Measurements from ENCODE around the gene FAM98A. TPM values are rescaled to one million over a fixed set of nuclear protein-coding genes. Genes with fewer than 3 reads are reported as not detected.

Gene FAM98A
- total RNA-seq, 1 experiment from 2014 or later = 69.0 TPM

DNA sequence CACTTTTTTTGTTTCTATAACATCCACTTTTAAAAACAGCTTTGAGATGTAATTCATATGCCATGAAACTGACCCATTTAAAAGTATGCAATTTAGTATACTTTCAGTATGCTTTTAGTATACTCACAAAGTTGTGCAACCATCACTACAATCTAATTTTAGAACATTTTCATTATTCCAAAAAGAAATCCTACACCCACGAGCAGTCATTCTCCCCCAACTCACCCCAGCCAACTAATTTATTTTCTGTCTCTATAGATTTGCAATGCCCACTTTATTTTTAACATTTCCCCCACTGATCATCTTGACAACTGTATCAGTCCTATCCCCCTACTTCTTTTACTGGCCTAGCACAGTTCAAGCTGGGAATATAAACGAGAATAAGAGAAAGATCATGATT is 39.1 kb downstream of the FAM98A start:
- BruUV-seq (replicated peaks) = no TSS peak
- POLR2A ChIA-PET = no interaction called here

DNA sequence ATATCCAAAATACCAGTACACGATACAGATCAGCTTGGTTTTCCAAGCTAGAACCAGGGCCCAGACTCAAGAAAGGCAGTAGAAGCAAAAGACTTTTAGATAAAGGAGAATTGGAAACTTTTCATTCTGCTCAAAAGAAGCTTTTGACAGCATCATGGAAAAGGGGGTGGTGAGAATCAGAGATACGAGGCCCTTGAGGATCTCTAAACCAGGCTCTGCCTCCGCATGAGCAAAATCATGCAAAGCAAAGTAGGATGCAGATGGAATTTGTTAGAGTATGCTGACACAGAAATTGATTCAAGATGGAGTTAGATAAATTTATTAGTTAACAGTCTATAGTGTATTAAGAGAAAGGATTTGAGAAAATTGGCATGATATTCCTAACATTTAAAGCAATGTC is 39.8 kb downstream of the FAM98A start:
- no TSS peak for BruUV-seq (replicated peaks)
- Mint-ChIP-seq H3K27ac (ENCODE audit: low read depth, unreplicated experiment) (no peak overlapping the region), H3K4me1 (ENCODE audit: insufficient read depth, unreplicated experiment) (no peaks in the 10 kb centered on the region), H3K4me3 (ENCODE audit: unreplicated experiment) (no peak overlapping the region), H3K36me3 (ENCODE audit: insufficient read depth, unreplicated experiment) (peaks cover 8% of the 10 kb centered on the region), H3K9me3 (ENCODE audit: unreplicated experiment) (no peaks in the 10 kb centered on the region), H3K27me3 (ENCODE audit: insufficient read depth, unreplicated experiment) (no peaks in the 10 kb centered on the region)
- ChIA-PET POLR2A (no interaction called here), CTCF (no interaction called here)
- TF ChIP-seq, protein P1, sequence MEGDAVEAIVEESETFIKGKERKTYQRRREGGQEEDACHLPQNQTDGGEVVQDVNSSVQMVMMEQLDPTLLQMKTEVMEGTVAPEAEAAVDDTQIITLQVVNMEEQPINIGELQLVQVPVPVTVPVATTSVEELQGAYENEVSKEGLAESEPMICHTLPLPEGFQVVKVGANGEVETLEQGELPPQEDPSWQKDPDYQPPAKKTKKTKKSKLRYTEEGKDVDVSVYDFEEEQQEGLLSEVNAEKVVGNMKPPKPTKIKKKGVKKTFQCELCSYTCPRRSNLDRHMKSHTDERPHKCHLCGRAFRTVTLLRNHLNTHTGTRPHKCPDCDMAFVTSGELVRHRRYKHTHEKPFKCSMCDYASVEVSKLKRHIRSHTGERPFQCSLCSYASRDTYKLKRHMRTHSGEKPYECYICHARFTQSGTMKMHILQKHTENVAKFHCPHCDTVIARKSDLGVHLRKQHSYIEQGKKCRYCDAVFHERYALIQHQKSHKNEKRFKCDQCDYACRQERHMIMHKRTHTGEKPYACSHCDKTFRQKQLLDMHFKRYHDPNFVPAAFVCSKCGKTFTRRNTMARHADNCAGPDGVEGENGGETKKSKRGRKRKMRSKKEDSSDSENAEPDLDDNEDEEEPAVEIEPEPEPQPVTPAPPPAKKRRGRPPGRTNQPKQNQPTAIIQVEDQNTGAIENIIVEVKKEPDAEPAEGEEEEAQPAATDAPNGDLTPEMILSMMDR (IDR thresholded peaks at IDR 0.05; ENCODE audit: unreplicated experiment) = no peak
- intact Hi-C loops (cut with micrococcal nuclease) = no loop called here
- DNase-seq (ENCODE audit: unreplicated experiment) = no peak

More for the DNA sequence above, 39.1 kb downstream of the FAM98A start:
- Mint-ChIP-seq H3K4me1 (ENCODE audit: insufficient read depth, unreplicated experiment) (no peaks in the 10 kb centered on the region), H3K27ac (ENCODE audit: low read depth, unreplicated experiment) (no peak overlapping the region), H3K36me3 (ENCODE audit: insufficient read depth, unreplicated experiment) (peaks cover 8% of the 10 kb centered on the region), H3K9me3 (ENCODE audit: unreplicated experiment) (no peaks in the 10 kb centered on the region), H3K27me3 (ENCODE audit: insufficient read depth, unreplicated experiment) (no peaks in the 10 kb centered on the region), H3K4me3 (ENCODE audit: unreplicated experiment) (no peak overlapping the region)
- CTCF ChIA-PET = interaction anchor here (1.0 kb wide), 1 partner anchor 23 kb away, joined by 4 read pairs; no protein-coding TSS in a partner anchor
- TF ChIP-seq, protein P1 (IDR thresholded peaks at IDR 0.05; ENCODE audit: unreplicated experiment) = no peak
- DNase-seq (ENCODE audit: unreplicated experiment) = no peak
- intact Hi-C loops (cut with micrococcal nuclease) = no loop called here

DNA sequence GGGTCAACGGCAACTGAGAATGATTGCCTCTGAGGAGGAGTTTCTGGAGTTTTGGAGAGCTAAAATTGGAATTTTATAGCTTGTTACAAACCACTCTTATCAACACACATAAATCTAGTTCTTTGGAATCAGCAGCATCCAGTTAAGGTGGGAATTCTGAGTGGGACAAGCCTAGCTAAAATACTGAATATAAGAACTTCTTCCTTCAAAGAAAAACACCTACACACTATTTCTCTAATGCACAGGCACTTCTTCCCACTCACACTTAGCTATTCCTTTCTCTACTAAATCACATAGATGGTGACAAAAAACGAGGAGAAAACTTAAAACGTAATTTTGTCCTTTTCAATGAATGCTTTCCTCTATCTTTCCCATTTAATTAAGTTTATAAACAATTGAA is 43.4 kb downstream of the FAM98A start:
- H3K36me3 Mint-ChIP-seq (ENCODE audit: insufficient read depth, unreplicated experiment) = no peaks in the 10 kb centered on the region
- no peaks in the 10 kb centered on the region for H3K4me1 Mint-ChIP-seq (ENCODE audit: insufficient read depth, unreplicated experiment)
- no peak overlapping the region for H3K4me3 Mint-ChIP-seq (ENCODE audit: unreplicated experiment)
- ChIA-PET POLR2A (interaction anchor here (0.8 kb wide), 1 partner anchor 19 kb away, joined by 4 read pairs; no protein-coding TSS in a partner anchor), CTCF (interaction anchor here (0.7 to 1.2 kb wide), 4 partner anchors 48 to 161 kb away, joined by 3 to 6 read pairs (median 3); no protein-coding TSS in a partner anchor)
- TF ChIP-seq, protein P1 (IDR thresholded peaks at IDR 0.05; ENCODE audit: unreplicated experiment) = no peak
- no peaks in the 10 kb centered on the region for H3K9me3 Mint-ChIP-seq (ENCODE audit: unreplicated experiment)
- no peak for DNase-seq (ENCODE audit: unreplicated experiment)
- intact Hi-C loops (cut with micrococcal nuclease) = no loop called here
- H3K27ac Mint-ChIP-seq (ENCODE audit: low read depth, unreplicated experiment) = no peak overlapping the region
- no peaks in the 10 kb centered on the region for H3K27me3 Mint-ChIP-seq (ENCODE audit: insufficient read depth, unreplicated experiment)
- no TSS peak for BruUV-seq (replicated peaks)

DNA sequence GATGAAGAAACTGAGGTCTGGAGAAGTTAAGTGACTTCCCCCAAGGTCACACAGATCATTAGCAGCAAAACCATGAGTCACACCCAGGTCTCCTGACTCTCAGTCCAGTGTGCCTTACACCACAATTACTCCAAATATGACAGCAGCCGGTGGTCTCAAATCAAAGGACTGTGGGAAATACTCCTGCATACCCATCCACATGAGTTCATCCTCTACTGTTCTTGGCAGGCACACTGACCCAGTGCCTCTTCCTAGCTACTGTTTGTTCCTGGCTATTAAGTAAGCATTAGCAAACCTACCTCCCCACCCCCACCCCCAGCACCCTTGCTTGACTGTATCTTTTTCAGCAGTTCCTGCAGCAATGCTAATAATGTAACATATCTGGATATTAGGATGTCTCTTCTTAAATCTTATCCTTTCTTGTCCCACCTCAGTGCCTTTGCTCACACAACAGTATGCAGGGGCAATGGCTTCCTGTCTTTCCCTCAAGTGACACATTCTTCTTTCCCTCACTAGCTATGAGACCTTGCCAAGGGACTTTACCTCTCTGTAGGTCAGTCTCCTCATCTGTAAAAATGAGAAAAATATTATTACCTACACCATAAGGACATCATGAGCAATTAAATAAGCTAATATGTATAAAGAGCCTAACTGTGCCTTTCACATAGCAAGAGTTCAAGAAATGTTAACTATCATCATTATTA is 46.2 kb downstream of the FAM98A start:
- no peak overlapping the region for H3K4me3 Mint-ChIP-seq (ENCODE audit: unreplicated experiment)
- no TSS peak for BruUV-seq (replicated peaks)
- H3K4me1 Mint-ChIP-seq (ENCODE audit: insufficient read depth, unreplicated experiment) = no peaks in the 10 kb centered on the region
- H3K27me3 Mint-ChIP-seq (ENCODE audit: insufficient read depth, unreplicated experiment) = peaks cover 9% of the 10 kb centered on the region
- TF ChIP-seq, protein P1 (IDR thresholded peaks at IDR 0.05; ENCODE audit: unreplicated experiment) = no peak
- H3K27ac Mint-ChIP-seq (ENCODE audit: low read depth, unreplicated experiment) = no peak overlapping the region
- DNase-seq (ENCODE audit: unreplicated experiment) = no peak
- POLR2A ChIA-PET = interaction anchor here (1.2 kb wide), 1 partner anchor 9 kb away, joined by 4 read pairs; no protein-coding TSS in a partner anchor
- H3K36me3 Mint-ChIP-seq (ENCODE audit: insufficient read depth, unreplicated experiment) = no peaks in the 10 kb centered on the region
- CTCF ChIA-PET = interaction anchor here (0.6 kb wide), 1 partner anchor 177 kb away, joined by 3 read pairs; no protein-coding TSS in a partner anchor
- no peaks in the 10 kb centered on the region for H3K9me3 Mint-ChIP-seq (ENCODE audit: unreplicated experiment)
- intact Hi-C loops (cut with micrococcal nuclease) = no loop called here
